IPS DF 4.7 (cell line): ENCODE data around the gene APOF.
"Not testable (repeated sequence)": the region's sequence is repeated elsewhere in the genome, so short reads cannot be mapped to it uniquely, and the experiment has no call there.

Source experiments
- DNase-seq: peaks from one replicate; pipeline ENCODE4 v3.0.0-alpha.2; 2013; ENCODE audit warnings: low spot score; ENCODE audit errors: extremely low read depth

Gene APOF

DNA sequence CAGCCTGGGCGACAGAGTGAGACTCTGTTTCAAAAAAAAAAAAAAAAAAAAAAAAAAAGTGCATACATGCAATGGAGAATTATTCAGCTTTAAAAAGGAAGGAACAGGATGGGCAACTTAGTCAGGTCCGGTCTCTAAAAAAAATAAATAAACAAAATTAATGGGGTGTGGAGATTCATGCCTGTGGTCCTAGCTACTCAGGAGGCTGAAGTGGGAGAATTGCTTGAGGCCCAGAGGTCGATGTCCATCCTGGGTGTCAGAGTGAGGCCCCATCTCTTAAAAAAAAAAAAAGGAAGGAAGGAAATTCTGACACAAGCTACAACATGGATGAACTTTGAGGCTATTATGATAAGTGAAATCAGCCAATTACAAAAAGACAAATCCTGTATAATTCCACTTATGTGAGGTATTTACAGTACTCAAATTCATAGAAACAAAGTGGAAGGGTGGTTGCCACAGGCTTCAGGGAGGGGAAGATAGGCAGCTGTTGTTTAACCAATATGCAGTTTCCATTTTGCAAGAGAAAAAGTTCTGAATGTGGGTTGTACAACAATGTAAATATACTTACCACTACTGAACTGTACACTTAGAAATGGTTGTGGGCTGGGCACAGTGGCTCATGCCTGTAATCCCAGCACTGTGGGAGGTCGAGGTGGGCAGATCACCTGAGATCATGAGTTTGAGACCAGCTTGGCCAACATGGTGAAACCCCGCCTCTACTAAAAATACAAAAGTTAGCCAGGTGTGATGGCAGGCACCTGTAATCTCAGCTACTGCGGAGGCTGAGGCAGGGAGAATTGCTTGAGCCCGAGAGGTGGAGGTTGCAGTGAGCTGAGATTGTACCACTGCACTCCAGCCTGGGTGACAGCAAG, 12.3 kb upstream of the APOF start:
- no peak for DNase-seq

DNA sequence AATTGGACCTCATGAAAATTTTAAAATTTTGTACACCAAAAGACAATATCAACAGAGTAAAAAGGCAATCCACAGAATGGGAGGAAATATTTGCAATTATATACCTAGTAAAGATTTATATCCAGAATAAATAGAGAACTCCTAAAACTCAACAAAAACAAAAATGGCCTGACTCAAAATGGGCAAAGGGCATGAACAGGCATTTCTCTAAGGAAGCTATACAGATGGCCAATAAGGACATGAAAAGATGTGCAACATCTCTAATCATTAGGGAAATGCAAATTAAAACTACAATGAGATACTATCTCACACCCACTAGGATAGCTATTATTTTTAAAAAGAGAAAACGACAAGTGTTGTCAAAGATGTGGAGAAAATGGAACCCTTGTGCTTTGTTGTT, 10.9 kb upstream of the APOF start:
- DNase-seq = no peak

DNA sequence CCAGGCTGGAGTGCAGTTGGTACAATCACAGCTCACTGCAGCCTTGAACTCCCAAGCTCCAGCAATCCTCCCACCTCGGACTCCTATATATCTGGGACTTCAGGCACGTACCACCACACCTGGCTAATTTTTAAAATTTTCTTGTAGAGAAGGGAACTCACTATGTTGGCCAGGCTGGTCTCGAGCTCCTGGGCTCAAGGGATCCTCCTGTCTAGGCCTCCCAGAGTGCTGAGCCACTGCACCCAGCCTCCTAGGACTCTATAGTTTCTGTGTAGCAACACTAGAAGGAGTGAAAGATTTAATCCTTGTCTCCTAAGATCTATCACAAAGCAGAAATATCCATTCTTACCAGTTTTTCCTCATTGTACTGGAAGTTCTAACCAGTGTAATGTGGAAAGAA, 4.3 kb upstream of the APOF start:
- DNase-seq = no peak

DNA sequence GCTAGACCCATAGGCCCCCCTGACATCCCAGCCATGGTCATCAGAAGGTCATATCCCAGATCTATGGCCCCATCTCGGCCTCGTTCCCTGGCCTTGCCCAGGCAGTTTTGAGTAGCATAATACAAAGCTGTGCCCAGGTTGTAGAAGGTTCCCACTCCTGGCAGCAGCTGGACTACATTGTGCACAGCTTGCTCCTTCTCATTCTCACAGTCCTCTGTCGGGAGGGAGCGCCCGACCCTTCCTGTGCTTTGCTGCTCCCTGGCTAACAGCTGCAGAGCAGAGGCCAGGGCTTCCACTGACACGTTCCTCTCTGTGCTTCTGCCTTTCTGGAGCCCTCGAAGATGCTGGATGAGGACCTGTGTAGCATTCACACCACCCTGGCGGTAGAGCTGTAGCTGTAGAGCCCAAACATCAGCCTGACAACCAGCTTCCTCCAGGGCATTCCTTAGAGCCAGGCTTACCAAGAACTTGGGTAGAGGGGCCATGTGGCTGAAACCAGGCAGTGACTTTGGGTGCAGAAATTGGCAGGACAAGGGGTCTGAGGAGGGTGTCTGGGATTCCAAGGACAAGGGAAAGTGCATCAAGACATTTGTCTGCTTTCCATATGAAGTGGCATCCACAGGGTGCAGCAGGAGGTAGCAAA, 1.0 kb downstream of the APOF start:
- DNase-seq = no peak

DNA sequence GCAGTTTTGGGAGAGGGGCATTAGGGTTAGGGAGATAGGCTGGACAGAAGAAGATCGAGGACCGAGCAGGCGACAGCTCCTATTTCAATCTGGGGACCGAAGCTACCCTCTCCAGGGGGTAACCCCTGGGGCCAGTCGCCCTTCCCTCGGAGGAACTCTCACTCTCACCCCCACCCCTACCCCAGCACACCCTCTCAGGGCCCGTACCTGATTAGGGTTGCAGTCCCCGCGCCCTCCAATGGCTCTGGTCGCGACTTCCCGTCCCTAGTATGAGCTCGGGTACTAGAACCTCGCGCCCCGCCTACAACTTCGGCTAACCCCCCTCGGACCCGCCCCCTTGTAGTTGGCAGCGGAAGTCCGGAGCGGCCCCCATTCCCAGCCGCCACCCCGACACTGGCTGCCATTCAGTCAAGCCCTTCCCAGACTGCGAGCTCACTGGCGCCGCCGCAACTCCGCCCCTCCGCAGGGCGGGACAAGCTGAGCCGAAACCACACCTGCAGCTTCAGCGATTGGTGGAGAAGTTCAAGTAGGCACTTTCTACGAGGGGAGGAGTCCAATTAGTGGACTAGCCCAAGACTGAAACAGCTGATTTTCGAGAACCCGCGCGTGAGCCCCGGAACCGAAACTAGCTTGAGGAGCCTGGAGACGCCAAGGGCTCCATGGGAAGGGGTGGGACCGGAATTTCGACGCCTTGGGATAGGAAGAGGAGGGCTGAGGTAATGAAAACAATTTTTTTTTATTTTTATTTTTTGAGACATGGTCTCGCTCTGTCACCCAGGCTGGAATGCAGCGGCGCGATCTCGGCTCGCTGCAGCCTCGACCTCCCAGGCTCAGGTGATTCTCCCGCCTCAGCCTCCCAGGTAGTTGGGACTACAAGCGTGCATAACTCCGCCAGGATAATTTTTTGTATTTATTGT, 2.5 kb downstream of the APOF start, which contains the start of gene STAT2:
Gene STAT2, minus strand, starts transcription at position 257 of the 917 bp plus-strand sequence. CDS start 3,536 bp downstream, outside the sequence.
- peak; percentile 100 for DNase-seq

DNA sequence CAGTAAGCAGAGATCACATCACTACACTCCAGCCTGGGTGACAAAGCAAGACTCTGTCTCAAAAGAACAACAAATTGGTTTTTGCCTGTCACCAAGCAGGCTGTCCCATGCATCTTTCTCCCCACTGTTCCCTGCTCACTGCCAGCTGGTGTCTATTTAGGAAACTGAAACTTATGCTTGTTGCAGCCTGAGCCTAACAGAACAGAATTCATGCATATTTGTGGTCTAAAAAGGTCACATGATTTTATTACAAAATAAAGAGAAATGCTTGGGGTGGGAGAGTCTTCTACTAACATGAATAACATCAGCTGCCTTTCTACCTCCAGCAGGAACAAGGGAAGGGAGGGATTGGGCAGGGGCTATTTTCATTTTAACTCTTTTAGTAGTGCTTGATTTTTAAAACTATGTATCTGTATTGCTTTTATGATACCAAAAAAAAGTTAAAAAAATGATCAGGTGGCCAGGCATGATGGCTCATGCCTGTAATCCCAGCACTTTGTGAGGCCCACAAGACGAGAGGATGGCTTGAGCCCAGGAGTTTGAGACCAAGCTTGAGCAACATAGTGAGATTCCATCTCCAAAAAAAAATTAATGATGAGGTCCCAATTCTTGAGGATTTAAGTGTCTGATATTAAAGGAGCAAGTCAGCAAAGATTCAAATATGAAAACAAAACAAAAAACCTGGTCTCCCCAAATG, 3.7 kb downstream of the APOF start:
- DNase-seq = no peak

DNA sequence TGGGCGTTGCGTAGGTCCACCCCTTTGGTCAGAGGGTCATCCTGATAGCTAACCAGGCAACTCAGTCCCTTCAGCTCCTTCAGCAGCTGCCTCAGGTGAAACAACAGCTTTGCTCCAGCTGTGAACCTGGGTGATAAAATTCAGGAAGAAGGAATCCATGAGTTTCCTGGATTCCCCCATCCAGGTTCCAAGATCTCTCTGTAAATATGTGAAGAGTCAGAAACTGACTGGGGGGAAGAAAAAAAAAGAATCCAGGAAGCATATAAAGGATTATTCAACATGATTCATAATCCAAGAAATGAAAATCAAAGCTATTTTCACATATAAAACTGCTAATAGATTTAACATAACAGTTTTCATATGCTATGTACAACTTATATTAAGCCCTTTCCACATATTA, 11.3 kb downstream of the APOF start:
- DNase-seq = no peak

DNA sequence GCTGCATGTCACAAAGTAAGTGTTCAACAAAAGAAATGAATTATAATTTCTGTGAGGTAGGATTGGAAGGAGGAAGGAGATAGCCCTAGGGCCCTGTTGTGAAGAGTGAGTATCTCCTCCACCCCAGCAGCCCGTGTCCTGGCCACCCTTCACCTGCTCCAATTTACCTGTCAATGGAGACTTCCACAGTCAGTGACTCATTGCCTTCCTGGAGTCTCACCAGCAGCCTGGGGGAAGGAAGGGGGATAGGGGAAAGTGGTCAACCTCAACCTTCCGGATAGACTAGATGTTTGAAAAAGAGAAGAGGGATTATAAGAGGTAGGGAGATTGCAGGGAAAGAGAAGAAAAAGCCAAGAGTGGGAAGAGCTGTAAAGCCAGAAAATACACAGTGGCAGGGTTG, 12.0 kb downstream of the APOF start:
- DNase-seq = no peak

DNA sequence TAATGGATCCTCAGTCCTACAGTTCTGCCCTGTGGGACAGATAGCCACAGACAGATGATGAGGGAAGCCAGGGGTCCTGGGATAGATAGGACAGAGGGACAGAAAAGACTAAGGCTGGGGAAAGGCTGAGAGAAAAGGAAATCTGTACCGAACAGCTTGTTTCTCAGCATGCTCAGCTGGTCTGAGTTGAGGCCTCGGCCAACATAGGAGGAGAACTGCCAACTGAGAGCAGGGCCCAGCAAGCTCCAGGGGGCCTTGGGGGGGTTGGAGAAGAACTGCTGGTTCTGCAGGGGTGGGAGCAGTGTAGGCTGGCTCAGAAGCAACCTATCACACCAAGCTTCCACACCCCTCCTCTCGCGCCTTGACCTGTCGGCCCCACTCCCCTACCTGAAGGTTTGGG, 13.9 kb downstream of the APOF start:
- no peak for DNase-seq

DNA sequence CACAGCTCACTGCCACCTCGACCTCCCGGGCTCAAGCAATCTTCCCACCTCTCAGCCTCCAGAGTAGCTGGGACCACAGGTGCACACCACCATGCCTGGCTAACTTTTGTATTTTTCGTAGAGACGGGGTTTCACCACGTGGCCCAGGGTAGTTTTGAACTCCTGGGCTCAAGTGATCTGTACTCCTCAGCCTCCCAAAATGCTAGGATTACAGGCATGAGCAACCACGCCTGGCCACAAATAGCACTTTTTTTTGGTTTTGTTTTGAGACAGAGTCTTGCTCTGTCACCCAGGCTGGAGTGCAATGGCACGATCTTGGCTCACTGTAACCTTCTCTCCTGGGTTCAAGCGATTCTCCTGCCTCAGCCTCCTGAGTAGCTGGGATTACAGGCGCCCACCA, 15.4 kb downstream of the APOF start:
- DNase-seq = not testable (repeated sequence)

DNA sequence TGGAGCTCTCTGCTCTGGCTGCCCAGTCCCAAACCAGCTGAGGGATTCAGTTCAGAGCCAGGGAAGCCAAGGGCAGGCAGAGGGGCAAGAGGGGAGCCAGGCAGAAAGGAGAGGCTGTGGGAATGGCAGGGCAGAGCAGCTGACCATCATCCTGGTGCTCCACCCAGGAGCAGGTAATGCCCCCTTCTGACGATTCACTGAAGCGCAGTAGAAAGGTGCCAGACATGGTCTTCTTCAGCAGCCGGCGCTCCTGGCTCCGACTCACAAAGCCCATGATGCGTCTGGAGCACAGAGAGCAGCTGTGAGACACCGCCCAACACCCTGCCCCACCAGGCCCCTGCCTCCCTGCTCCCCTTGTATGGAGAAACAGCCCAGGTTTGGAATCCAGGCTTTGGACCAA, 16.0 kb downstream of the APOF start:
- no peak for DNase-seq

DNA sequence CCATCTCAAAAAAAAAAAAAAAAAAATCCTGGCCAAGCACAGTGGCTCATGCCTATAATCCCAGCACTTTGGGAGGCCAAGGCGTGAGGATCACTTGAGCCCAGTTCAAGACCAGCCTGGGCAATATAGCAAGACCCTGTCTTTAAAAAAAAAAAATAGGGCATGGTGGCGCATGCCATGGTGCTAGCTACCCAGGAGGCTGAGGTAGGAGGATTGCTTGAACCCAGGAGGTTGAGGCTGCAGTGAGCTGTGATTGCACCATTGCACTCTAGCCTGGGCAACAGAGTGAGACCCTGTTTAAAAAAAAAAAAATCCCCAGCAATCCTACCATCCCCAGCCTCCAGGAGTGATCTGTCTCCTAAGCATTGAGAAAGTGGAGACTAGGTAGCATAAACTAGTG, 20.4 kb downstream of the APOF start:
- not testable (repeated sequence) for DNase-seq

DNA sequence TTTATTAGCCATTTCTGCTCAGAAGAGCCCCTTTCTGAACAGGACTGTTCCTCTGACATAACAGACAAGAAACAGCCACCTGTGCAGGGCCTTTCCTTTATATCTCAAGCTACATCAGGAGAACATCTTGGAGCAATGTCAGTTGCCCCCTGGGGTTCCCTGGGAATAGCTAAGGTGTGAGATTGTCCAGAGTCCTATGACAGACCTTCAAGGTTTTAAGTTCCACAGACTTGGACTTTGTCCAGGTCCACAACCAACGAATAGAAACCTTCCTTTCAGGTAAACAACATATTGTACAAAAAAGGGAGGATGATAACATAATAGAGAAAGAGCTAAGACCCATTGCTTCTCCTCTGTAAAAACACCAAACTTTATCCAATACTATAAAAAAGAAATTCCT, 21.0 kb downstream of the APOF start:
- no peak for DNase-seq

DNA sequence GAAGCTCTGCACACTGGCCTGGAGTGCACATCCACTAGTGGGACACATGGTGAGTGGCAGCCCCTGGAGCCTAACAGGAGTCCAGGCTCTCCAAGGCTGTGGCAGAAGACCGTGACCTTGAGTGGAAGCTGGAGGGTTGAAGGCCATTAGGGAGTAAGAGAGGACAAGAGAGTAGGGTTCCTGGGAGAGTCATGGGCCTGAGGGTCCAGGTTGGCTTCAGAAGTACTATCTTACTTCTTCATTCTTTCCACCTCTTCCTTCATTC, 23.6 kb downstream of the APOF start:
- no peak for DNase-seq

DNA sequence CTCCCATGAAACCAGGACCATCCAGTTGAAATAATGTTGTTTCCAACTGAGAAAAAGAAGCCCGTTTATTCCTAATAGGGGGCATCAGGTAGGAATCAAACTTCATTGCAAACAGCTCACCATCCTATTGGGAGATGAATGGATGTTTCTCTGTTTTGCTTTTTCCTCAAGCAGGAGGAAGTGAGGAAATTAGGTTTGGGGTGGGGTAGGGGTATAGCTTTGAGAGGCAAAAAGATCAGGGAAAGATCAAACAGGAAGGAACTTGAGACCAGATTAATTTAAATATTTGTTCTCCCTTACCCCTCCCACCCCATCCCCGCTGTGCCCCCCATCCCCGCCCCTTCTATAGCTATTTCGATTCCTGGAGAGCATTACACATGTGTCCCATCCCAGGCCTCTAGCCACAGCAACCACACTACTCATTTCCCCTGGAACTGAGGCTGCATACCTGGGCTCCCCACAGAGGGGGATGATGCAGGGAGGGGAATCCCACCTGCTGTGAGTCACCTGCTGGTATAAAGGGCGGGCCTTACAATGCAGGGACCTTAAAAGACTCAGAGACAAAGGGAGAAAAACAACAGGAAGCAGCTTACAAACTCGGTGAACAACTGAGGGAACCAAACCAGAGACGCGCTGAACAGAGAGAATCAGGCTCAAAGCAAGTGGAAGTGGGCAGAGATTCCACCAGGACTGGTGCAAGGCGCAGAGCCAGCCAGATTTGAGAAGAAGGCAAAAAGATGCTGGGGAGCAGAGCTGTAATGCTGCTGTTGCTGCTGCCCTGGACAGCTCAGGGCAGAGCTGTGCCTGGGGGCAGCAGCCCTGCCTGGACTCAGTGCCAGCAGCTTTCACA, 24.1 kb downstream of the APOF start, which contains the start of gene IL23A:
Gene IL23A, plus strand, starts transcription at position 577 of the 850 bp plus-strand sequence. Its CDS starts 161 bp downstream, at position 738.
- DNase-seq = no peak

DNA sequence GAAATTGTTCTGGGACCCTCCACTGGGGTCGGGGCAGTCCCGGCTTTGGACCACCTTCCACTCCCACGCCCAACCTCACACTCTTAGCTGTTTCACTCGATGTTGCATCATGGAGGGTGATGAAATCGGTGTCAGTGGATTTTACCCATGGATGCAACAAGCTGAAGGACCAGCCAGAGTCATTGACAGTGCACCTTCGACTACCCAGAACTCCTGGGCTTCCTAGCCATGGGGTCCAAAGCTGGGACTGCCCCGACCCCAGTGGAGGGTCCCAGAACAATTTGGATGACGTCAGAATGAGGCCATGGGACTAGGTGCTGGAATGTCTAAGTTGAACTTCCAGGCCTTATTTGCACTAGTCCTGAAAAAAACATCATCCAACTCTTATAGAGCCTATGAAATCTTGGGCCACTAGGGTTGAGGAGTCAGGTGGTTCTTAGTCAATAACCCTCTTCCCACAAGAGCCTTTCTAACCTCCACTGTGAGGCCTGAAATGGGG, 24.9 kb downstream of the APOF start:
- no peak for DNase-seq

DNA sequence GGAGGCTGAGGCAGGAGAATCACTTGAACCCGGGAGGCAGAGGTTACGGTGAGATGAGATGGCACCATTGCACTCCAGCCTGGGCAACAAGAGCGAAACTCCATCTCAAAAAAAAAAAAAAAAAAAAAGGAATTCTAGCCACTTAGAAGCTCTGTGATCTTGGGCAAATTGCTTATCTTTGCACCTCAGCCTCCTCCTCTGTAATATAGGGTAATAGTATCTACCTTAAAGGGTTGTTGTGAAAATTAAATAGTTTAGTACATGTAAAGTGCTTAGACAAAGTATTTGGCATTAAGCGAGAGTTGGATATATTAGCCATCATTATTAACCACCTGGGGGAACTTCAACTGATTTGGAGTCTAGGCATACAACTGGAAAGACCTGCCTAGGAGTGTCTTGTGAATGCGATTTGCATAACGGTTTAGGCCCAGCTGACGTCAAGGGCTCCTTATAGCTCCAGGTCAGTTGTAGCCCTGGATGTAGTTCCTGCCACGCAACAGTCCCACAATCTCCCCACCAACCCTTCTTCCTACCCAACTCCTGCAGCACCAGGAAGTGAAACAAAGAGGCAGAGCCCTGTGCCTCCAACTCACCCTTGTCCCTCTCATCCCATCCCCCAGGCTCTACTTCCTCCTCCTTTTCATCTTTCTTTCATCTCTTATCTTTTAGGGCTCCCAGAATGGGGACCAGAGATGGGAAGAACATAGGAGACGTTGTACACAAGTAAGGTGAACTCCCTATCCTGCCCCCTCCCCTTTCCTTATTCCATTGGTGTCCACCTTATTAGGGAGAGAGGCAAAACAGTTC, 26.1 kb downstream of the APOF start:
- no peak for DNase-seq

DNA sequence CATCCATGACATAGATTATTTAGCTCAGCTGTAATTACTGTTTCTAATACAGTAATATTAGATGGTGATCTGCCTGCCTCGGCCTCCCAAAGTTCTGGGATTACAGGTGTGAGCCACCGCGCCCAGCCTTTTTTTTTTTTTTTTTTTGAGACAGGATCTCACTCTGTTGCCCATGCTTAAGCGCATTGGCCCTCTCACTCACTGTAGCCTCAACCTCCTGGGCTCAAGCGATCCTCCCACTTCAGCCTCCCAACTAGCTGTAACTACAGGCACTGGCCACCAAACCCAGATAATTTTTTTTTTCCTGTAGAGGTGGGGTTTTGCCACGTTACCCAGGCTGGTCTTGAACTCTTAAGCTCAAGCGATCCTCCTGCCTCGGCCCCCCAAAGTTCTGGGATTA, 27.1 kb downstream of the APOF start:
- not testable (repeated sequence) for DNase-seq

DNA sequence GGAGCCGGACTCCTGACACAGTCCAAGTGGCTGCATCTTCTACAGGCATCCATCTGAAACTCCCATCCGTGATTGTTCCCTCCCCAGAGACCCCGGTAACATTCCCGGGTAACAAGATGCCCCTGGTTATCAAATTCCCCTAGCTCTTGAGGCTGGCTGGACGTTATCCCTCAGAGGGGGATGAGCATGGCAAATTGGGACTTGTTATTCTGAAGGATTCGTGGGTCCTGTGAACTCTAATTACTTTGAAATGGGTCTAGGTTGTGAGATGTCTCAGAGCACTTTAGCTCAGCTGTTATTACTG, 28.2 kb downstream of the APOF start:
- no peak for DNase-seq
